Measurements from ENCODE around the gene BCL2.

BCL2 gene

GRCh38 chr18:63206433-63207142 lies 113.0 kb downstream of the BCL2 start:
- TF ChIP-seq PPARA (CRISPR knock-in tag; IDR thresholded peaks at IDR 0.05; ENCODE audit: borderline replicate concordance) (no peak), TSHZ2 (CRISPR knock-in tag; IDR thresholded peaks at IDR 0.05) (no peak), ZFP30 (CRISPR knock-in tag; IDR thresholded peaks at IDR 0.05) (no peak), TOX (CRISPR knock-in tag; IDR thresholded peaks at IDR 0.05; ENCODE audit: borderline replicate concordance) (no peak), SNAI2 (CRISPR knock-in tag; IDR thresholded peaks at IDR 0.05) (no peak)
- ATAC-seq, result no peak

- ATAC-seq, result no peak
- TF ChIP-seq CSDC2 (CRISPR knock-in tag; IDR thresholded peaks at IDR 0.05) (no peak), ZFP3 (CRISPR knock-in tag; IDR thresholded peaks at IDR 0.05) (no peak), GLIS3 (CRISPR knock-in tag; IDR thresholded peaks at IDR 0.05) (no peak), CSRNP3 (CRISPR knock-in tag; IDR thresholded peaks at IDR 0.05) (no peak), SNAI2 (CRISPR knock-in tag; IDR thresholded peaks at IDR 0.05) (no peak), OSR1 (CRISPR knock-in tag; IDR thresholded peaks at IDR 0.05) (no peak), TCF4 (CRISPR knock-in tag; IDR thresholded peaks at IDR 0.05; ENCODE audit: borderline replicate concordance) (no peak), TSHZ2 (CRISPR knock-in tag; IDR thresholded peaks at IDR 0.05) (no peak), CREB5 (CRISPR knock-in tag; IDR thresholded peaks at IDR 0.05; ENCODE audit: low read depth) (no peak), BACH2 (CRISPR knock-in tag; IDR thresholded peaks at IDR 0.05; ENCODE audit: borderline replicate concordance) (no peak)
Measured at GRCh38 chr18:63205791-63206252, 113.7 kb downstream of the BCL2 start.

- TF ChIP-seq CSRNP3 (CRISPR knock-in tag; IDR thresholded peaks at IDR 0.05) (no peak), CREB5 (CRISPR knock-in tag; IDR thresholded peaks at IDR 0.05; ENCODE audit: low read depth) (no peak)
- no peak for ATAC-seq
Measured at GRCh38 chr18:63203497-63203896, 116.1 kb downstream of the BCL2 start.

GRCh38 chr18:63202828-63203227 lies 116.7 kb downstream of the BCL2 start:
- TF ChIP-seq ZNF8 (CRISPR knock-in tag; IDR thresholded peaks at IDR 0.05) (no peak), ISL1 (CRISPR knock-in tag; IDR thresholded peaks at IDR 0.05) (no peak), ZNF565 (CRISPR knock-in tag; conservative IDR thresholded peaks at IDR 0.05; ENCODE audit: low read depth) (no peak), TSHZ2 (CRISPR knock-in tag; IDR thresholded peaks at IDR 0.05) (no peak), TCF4 (CRISPR knock-in tag; IDR thresholded peaks at IDR 0.05; ENCODE audit: borderline replicate concordance) (no peak), ESRRG (CRISPR knock-in tag; IDR thresholded peaks at IDR 0.05) (no peak), CSRNP3 (CRISPR knock-in tag; IDR thresholded peaks at IDR 0.05) (no peak), OSR1 (CRISPR knock-in tag; IDR thresholded peaks at IDR 0.05) (no peak), GLIS3 (CRISPR knock-in tag; IDR thresholded peaks at IDR 0.05) (no peak), ZNF70 (CRISPR knock-in tag; IDR thresholded peaks at IDR 0.05) (no peak)
- no peak for ATAC-seq

All from SK-N-SH treated with all-trans-retinoic acid at 6 μM for 48 hours (cell line).